GM10248 (cell line): ENCODE measurements around the gene AVP.
"Not testable (repeated sequence)": the region's sequence is repeated elsewhere in the genome, so short reads cannot be mapped to it uniquely, and the experiment has no call there.

Experiments used
- CTCF ChIA-PET: fragments of 300-600 bp; sonication (Branson Sonifier 250); formaldehyde crosslinking; extraction: SDS; loops from one replicate; lab custom pipeline; 2021; ENCODE audit warnings: antibody characterized with exemption; lab: Yijun Ruan, JAX
- POLR2A ChIA-PET: fragments of 350-650 bp; sonication (Branson Sonifier 250); formaldehyde crosslinking; extraction: SDS; loops from one replicate; lab custom pipeline; 2020; ENCODE audit warnings: antibody characterized with exemption; lab: Yijun Ruan, JAX
- DNase-seq: peaks from one replicate; pipeline ENCODE4 v3.0.0; 2012; ENCODE audit errors: extremely low spot score
- TF ChIP-seq, protein P1 (sequence below): IDR thresholded peaks from 2 replicates; pipeline ENCODE4 v1.5.1; 2012; ENCODE audit warnings: mild to moderate bottlenecking, low read depth; ENCODE audit errors: extremely low read depth, missing control alignments, control extremely low read depth

Gene AVP

GRCh38 chr20:3126527-3126859 is 42.0 kb upstream of the AVP start:
- POLR2A ChIA-PET = no interaction called here
- CTCF ChIA-PET = no interaction called here
- DNase-seq = no peak
- TF ChIP-seq, protein P1, sequence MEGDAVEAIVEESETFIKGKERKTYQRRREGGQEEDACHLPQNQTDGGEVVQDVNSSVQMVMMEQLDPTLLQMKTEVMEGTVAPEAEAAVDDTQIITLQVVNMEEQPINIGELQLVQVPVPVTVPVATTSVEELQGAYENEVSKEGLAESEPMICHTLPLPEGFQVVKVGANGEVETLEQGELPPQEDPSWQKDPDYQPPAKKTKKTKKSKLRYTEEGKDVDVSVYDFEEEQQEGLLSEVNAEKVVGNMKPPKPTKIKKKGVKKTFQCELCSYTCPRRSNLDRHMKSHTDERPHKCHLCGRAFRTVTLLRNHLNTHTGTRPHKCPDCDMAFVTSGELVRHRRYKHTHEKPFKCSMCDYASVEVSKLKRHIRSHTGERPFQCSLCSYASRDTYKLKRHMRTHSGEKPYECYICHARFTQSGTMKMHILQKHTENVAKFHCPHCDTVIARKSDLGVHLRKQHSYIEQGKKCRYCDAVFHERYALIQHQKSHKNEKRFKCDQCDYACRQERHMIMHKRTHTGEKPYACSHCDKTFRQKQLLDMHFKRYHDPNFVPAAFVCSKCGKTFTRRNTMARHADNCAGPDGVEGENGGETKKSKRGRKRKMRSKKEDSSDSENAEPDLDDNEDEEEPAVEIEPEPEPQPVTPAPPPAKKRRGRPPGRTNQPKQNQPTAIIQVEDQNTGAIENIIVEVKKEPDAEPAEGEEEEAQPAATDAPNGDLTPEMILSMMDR = no peak

- CTCF ChIA-PET = not testable (repeated sequence)
These were observed 41.4 kb upstream of the AVP start for GRCh38 chr20:3125776-3126526.

DNA sequence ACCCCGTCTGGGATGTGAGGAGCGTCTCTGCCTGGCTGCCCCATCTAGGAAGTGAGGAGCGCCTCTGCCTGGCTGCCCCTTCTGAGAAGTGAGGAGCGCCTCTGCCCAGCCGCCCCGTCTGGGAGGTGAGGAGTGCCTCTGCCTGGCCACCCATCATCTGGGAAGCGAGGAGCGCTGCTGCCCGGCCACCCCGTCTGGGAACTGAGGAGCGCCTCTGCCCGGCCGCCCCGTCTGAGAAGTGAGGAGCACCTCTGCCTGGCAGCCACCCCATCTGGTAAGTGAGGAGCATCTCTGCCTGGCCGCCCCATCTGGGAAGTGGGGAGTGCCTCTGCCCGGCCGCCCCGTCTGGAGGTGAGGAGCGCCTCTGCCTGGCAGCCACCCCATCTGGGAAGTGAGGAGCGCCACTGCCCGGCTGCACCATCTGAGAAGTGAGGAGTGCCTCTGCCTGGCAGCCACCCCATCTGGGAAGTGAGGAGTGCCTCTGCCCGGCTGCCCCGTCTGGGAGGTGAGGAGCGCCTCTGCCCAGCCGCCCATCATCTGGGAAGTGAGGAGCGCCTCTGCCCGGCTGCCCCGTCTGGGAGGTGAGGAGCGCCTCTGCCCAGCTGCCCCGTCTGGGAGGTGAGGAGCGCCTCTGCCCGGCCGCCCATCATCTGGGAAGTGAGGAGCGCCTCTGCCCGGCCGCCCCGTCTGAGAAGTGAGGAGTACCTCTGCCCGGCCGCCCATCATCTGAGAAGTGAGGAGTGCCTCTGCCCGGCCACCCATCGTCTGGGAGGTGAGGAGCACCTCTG is 40.4 kb upstream of the AVP start:
- POLR2A ChIA-PET, DNase-seq, CTCF ChIA-PET: not testable (repeated sequence)

More at GRCh38 chr20:3125776-3126526, 41.4 kb upstream of the AVP start:
- DNase-seq, POLR2A ChIA-PET: not testable (repeated sequence)

DNA sequence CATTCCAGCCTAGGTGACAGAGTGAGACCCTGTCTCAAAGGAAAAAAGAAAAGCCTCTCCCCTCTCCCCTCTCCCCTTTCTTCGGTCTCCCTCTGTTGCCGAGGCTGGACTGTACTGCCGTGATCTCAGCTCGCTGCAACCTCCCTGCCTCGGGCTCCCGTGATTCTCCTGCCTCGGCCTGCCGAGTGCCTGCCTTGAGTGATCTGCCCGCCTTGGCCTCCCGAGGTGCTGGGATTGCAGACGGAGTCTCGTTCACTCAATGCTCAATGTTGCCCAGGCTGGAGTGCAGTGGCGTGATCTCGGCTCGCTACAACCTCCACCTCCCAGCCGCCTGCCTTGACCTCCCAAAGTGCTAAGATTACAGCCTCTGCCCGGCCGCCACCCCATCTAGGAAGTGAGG is 39.6 kb upstream of the AVP start:
- CTCF ChIA-PET, DNase-seq, POLR2A ChIA-PET: not testable (repeated sequence)

DNA sequence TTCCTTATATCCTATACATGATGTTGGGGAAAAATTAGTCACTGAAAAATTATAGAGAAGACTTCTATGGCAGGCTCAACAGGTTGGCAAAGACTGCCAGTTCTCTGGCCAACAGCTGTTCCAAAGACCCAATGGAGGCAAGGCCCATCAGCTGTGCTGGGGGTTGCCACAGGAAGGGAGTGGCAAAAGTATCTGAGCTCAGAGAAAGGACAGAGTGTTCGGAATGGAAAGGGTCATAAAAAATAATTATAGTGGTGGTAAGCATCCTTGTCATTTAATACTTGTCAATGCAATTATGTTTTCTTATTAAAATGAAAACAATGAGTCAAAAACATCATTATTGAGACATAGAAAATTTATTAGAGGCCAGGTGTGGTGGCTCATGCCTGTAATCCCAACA is 39.0 kb upstream of the AVP start:
- DNase-seq = no peak
- POLR2A ChIA-PET = no interaction called here
- TF ChIP-seq, protein P1 = no peak
- CTCF ChIA-PET = no interaction called here

DNA sequence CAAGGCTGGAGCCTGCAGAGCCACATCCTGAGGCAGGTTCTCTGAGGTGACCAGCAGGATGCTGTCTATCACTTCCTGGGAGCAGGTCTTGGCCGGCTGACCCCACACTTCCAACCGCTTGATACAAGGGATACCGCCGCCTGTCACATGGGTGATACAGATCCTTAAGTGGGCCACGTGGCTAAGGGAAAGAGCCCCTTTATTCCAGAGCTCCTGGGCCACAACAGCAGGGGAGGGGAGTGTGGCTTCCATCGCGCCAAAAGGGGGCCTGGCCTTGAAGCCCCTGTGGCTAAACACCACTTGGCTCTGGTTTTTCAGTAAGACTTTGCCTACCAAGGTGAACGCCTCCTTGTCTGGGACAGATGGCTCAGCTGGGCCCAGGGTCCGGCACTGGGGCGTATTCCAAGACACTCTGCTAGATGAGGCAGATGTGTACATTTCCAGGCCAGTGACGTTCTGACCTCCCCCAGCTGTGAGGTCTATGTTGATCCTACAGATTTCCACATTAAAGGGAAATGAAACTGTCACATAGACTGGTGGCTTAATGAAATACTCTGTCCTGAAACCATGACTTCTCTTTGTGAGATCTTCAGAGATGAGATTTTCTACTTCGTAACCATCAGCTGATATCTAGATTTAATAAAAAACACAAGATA is 37.6 kb upstream of the AVP start:
- ChIA-PET POLR2A (no interaction called here), CTCF (no interaction called here)
- no peak for DNase-seq
- TF ChIP-seq, protein P1 = no peak

GRCh38 chr20:3121271-3121911 is 36.9 kb upstream of the AVP start:
- TF ChIP-seq, protein P1 = no peak
- no peak for DNase-seq
- ChIA-PET CTCF (interaction anchor here (1.6 kb wide), 1 partner anchor 8 kb away, joined by 3 read pairs; no protein-coding TSS in a partner anchor), POLR2A (no interaction called here)
